KMS-11 (cell line): Measurements from ENCODE around the gene PAFAH1B1.

ENCODE experiments used
- H2AFZ ChIP-seq: fragments of 200-600 bp; sonication (generic); 2 replicates; pipeline ENCODE4 v1.6.1; 2016; ENCODE audit warnings: antibody characterized with exemption, mixed run types, low read depth
- H3K27ac ChIP-seq: fragments of 200-600 bp; sonication (generic); 2 replicates; pipeline ENCODE4 v1.6.1; 2016; ENCODE audit warnings: mild to moderate bottlenecking, mixed run types
- H3K27me3 ChIP-seq: fragments of 200-600 bp; sonication (generic); 2 replicates; pipeline ENCODE4 v1.6.1; 2017; ENCODE audit warnings: mild to moderate bottlenecking, low read depth, mixed run types, moderate library complexity; ENCODE audit not compliant: insufficient read depth
- H3K36me3 ChIP-seq: fragments of 200-600 bp; sonication (generic); 2 replicates; pipeline ENCODE4 v1.6.1; 2017; ENCODE audit warnings: mild to moderate bottlenecking, mixed run types; ENCODE audit not compliant: insufficient read depth
- H3K4me1 ChIP-seq: fragments of 200-600 bp; sonication (generic); 2 replicates; pipeline ENCODE4 v1.6.1; 2016; ENCODE audit warnings: mild to moderate bottlenecking, low read depth, mixed run types; ENCODE audit not compliant: poor library complexity, severe bottlenecking
- H3K4me2 ChIP-seq: fragments of 200-600 bp; sonication (generic); 2 replicates; pipeline ENCODE4 v1.7.0; 2016; ENCODE audit warnings: mild to moderate bottlenecking, mixed run types
- H3K4me3 ChIP-seq: fragments of 200-600 bp; sonication (generic); IDR thresholded peaks from 2 replicates; pipeline ENCODE4 v1.6.1; 2017; ENCODE audit warnings: low read depth, low read length, mixed read lengths; ENCODE audit not compliant: insufficient read depth
- H3K79me2 ChIP-seq: fragments of 200-600 bp; sonication (generic); 2 replicates; pipeline ENCODE4 v1.6.1; 2016; ENCODE audit warnings: low read depth, mixed run types; ENCODE audit not compliant: insufficient read depth
- H3K9ac ChIP-seq: fragments of 200-600 bp; sonication (generic); 2 replicates; pipeline ENCODE4 v1.6.1; 2016; ENCODE audit warnings: mild to moderate bottlenecking, mixed run types
- H4K20me1 ChIP-seq: fragments of 200-600 bp; sonication (generic); 2 replicates; pipeline ENCODE4 v1.6.1; 2016; ENCODE audit warnings: mild to moderate bottlenecking, mixed run types; ENCODE audit not compliant: insufficient read depth
- TF ChIP-seq, protein P1 (sequence below): fragments of 200-600 bp; sonication (generic); conservative IDR thresholded peaks from 2 replicates; pipeline ENCODE4 v1.6.1; 2017; ENCODE audit warnings: low read depth, mild to moderate bottlenecking, antibody characterized with exemption, low read length, moderate library complexity, mixed read lengths

Gene PAFAH1B1

DNA sequence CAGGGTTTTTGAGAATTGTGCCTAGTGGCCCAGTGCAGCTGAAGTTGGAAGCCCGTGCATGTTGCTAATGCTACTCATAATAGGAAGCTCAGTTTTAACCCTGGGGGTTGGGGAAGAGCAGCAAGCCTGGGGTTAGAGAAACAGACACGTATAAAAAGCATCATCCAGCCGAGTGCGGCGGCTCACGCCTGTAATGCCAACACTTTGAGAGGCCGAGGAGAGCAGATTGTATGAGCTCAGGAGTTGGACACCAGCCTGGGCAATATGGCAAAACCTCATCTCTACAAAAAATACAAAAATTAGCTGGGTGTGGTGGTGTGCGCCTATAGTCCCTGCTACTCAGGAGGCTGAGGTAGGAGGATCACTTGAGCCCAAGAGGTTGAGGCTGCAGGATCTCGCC is 120.4 kb downstream of the PAFAH1B1 start:
- H3K36me3 ChIP-seq = no peaks in the 10 kb centered on the region
- H3K27ac ChIP-seq = no peak overlapping the region
- H3K27me3 ChIP-seq = no peaks in the 10 kb centered on the region
- H2AFZ ChIP-seq = no peak overlapping the region
- no peak overlapping the region for H3K9ac ChIP-seq
- TF ChIP-seq, protein P1, sequence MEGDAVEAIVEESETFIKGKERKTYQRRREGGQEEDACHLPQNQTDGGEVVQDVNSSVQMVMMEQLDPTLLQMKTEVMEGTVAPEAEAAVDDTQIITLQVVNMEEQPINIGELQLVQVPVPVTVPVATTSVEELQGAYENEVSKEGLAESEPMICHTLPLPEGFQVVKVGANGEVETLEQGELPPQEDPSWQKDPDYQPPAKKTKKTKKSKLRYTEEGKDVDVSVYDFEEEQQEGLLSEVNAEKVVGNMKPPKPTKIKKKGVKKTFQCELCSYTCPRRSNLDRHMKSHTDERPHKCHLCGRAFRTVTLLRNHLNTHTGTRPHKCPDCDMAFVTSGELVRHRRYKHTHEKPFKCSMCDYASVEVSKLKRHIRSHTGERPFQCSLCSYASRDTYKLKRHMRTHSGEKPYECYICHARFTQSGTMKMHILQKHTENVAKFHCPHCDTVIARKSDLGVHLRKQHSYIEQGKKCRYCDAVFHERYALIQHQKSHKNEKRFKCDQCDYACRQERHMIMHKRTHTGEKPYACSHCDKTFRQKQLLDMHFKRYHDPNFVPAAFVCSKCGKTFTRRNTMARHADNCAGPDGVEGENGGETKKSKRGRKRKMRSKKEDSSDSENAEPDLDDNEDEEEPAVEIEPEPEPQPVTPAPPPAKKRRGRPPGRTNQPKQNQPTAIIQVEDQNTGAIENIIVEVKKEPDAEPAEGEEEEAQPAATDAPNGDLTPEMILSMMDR = no peak
- peaks cover 11% of the 10 kb centered on the region for H3K4me1 ChIP-seq
- no peak overlapping the region for H3K4me3 ChIP-seq
- peaks cover 26% of the 10 kb centered on the region for H3K79me2 ChIP-seq
- no peaks in the 10 kb centered on the region; the same call in 1 of the 2 replicates for H4K20me1 ChIP-seq
- H3K4me2 ChIP-seq = no peak overlapping the region

DNA sequence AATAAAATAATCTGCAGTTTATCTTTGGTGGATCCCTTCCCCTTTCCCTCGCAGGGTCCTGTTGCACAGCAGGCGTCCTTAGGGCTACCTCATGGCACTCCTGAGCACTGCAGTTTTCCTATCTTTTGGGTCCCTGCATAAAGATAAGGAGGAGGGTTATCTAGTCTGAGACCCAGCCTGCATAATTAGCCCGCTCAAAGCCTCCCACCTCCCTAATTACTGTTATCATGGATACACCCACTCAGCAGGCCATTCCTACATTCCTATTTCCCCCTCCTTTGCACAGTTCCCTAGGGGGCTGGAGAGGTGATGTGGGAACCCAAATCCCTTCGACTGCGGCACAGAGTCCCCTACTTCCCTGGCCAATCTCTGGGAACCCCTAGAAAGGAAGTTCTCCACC is 123.2 kb downstream of the PAFAH1B1 start:
- Histone ChIP-seq H3K27ac (no peak overlapping the region), H3K4me1 (no peaks in the 10 kb centered on the region), H3K79me2 (peaks cover 5% of the 10 kb centered on the region; the same call in 1 of the 2 replicates), H3K9ac (no peak overlapping the region), H3K4me3 (no peak overlapping the region), H2AFZ (no peak overlapping the region), H3K27me3 (no peaks in the 10 kb centered on the region), H3K4me2 (no peak overlapping the region), H4K20me1 (no peaks in the 10 kb centered on the region), H3K36me3 (no peaks in the 10 kb centered on the region)
- TF ChIP-seq, protein P1 = no peak

DNA sequence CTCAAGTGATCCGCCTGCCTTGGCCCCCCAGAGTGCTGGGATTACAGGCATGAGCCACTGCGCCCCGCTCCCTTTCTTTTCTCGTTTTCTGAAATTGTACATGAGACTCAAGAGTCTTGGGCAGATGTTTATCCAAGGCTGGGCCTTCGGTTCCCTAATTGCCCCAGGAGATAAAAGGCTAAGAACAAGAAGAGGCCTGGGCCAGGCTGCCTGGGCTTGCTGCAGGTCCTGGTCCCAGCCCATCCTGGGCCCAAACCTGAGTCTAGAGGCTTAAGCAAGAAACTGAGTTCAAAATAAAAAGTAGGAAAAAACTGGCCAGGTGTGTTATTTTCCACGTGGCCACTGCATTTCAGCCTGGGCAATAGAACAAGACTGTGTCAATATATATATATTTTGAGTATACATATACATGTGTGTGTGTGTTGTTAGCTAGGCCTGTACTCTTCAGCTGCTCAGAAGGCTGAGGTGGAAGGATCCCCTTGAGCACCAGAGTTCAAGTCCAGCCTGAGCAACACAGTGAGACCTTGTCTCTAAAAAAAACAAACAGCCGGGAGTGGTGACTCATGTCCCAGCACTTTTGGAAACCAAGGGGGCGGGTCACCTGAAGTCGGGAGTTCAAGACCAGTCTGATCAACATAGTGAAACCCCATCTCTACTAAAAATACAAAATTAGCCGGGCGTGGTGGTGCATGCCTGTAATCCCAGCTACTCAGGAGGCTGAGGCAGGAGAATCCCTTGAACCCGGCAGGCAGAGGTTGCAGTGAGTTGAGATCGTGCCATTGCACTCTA is 124.9 kb downstream of the PAFAH1B1 start:
- H3K27ac ChIP-seq = no peak overlapping the region
- no peak overlapping the region for H3K4me2 ChIP-seq
- no peaks in the 10 kb centered on the region for H3K27me3 ChIP-seq
- no peaks in the 10 kb centered on the region for H3K4me1 ChIP-seq
- no peak overlapping the region for H3K4me3 ChIP-seq
- TF ChIP-seq, protein P1 = no peak
- H3K36me3 ChIP-seq = no peaks in the 10 kb centered on the region
- H2AFZ ChIP-seq = no peak overlapping the region
- H4K20me1 ChIP-seq = no peaks in the 10 kb centered on the region
- no peak overlapping the region for H3K9ac ChIP-seq
- no peaks in the 10 kb centered on the region for H3K79me2 ChIP-seq

DNA sequence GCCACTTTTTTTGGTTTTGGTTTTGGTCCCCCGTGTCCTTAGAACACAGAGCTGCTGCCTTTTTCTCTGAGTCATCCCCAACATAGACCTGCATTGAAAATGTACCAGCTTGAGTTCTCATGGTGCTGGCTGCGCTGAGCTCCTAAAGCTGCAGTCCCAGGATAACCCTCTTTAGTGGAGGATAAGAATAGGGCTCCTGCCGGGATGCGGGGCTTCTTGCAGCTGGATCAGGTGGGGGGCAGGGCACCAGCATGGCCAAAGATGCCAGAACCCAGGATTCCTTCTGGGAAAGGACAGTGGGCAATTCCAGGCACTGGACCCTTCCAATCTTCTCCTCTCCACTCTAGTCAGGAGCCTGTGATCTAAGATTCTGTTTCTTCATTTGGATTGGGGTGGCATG is 126.4 kb downstream of the PAFAH1B1 start:
- Histone ChIP-seq H4K20me1 (no peaks in the 10 kb centered on the region), H3K79me2 (no peaks in the 10 kb centered on the region), H3K27me3 (no peaks in the 10 kb centered on the region), H2AFZ (no peak overlapping the region), H3K9ac (no peak overlapping the region), H3K27ac (no peak overlapping the region), H3K4me1 (no peaks in the 10 kb centered on the region), H3K4me2 (no peak overlapping the region), H3K36me3 (no peaks in the 10 kb centered on the region), H3K4me3 (no peak overlapping the region)
- TF ChIP-seq, protein P1 = no peak
